VCaP (cell line): ENCODE measurements around the gene MAGEB4.
"Not testable (repeated sequence)": the region's sequence is repeated elsewhere in the genome, so short reads cannot be mapped to it uniquely, and the experiment has no call there.

ENCODE experiments used
- H3K27ac ChIP-seq: fragments of 450-650 bp; 2 replicates; pipeline ENCODE4 v1.5.1; 2017
- CTCF ChIP-seq: fragments of 450-650 bp; conservative IDR thresholded peaks from 2 replicates; pipeline ENCODE4 v1.5.1; 2017; ENCODE audit warnings: mild to moderate bottlenecking, moderate library complexity

MAGEB4 gene, protein sequence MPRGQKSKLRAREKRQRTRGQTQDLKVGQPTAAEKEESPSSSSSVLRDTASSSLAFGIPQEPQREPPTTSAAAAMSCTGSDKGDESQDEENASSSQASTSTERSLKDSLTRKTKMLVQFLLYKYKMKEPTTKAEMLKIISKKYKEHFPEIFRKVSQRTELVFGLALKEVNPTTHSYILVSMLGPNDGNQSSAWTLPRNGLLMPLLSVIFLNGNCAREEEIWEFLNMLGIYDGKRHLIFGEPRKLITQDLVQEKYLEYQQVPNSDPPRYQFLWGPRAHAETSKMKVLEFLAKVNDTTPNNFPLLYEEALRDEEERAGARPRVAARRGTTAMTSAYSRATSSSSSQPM

DNA sequence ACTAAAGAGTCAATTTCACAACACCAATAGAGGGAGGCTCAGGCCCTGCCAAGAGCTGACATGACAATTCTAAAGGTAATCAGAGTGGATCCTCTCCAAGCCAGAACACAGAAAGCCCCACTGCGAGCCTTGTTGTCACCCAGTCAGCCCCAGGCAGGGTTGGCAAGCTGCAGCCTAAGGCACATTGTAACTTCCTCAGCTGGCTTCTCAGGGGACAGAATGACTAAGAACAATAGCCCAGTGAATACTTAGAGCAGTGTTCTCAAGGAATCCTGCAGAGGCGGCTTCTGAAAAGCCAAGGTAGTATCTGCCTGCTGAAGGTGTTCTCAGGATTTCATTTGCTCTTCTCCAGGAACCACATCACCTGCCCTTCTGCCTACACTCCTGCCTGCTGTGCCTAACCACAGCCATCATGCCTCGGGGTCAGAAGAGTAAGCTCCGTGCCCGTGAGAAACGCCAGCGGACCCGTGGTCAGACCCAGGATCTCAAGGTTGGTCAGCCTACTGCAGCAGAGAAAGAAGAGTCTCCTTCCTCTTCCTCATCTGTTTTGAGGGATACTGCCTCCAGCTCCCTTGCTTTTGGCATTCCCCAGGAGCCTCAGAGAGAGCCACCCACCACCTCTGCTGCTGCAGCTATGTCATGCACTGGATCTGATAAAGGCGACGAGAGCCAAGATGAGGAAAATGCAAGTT, at the start of gene MAGEB4:
Gene MAGEB4 (plus strand): TSS at position 277 of the 692 bp plus-strand sequence. CDS start 136 bp downstream, at position 413.
- H3K27ac ChIP-seq = no peak within 1 kb of the TSS
- no peak for TF ChIP-seq CTCF

DNA sequence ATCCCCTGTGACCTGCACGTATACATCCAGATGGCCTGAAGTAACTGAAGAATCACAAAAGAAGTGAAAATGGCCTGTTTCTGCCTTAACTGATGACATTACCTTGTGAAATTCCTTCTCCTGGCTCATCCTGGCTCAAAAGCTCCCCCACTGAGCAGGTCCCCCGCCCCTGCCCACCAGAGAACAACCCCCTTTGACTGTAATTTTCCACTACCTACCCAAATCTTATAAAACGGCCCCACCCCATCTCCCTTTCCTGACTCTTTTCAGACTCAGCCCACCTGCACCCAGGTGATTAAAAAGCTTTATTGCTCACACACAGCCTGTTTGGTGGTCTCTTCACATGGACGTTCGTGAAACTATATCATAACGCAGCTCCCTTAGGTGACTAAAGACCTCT, 47.9 kb upstream of the MAGEB4 start:
- not testable (repeated sequence) for H3K27ac ChIP-seq

DNA sequence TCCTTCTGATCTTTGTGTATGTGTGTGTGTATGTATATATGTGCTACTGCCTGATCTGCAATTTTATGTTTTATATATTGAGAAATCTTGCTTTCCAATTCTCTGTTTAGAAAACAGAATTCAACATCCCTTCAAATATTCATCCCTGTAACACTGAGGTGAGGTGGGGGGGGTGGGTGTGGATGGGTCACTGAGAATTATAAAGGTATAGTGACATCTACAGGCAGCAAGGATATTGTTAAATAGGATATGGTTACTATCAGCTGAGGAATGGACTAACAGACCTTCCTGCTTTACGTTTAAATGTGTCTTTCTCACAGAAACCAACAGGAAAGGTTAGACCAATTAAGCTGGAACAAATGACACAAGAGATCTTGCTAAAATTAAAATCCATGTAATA, 45.5 kb upstream of the MAGEB4 start:
- TF ChIP-seq CTCF = peak; percentile 64
- no peak overlapping the region for H3K27ac ChIP-seq

DNA sequence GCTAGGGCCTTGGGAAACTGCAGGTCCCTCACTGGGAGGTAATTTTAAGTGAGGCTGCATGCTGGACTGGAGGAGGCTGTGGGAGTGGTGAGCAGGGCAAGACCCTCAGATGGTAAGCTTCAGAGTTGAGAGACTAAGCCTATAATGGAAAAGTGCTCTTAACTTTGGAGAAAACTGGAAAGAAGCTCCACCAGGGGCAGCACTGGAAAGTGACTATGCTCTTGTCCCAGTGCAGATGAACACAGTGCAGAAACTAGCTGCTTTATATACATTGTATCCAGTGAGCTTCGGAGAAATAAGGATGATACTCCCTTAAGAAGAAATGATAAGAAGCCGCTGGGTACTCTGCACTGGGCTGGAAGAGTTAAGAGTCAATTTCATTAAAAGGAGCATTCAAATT, 29.6 kb upstream of the MAGEB4 start:
- no peak for TF ChIP-seq CTCF
- H3K27ac ChIP-seq = no peak overlapping the region

DNA sequence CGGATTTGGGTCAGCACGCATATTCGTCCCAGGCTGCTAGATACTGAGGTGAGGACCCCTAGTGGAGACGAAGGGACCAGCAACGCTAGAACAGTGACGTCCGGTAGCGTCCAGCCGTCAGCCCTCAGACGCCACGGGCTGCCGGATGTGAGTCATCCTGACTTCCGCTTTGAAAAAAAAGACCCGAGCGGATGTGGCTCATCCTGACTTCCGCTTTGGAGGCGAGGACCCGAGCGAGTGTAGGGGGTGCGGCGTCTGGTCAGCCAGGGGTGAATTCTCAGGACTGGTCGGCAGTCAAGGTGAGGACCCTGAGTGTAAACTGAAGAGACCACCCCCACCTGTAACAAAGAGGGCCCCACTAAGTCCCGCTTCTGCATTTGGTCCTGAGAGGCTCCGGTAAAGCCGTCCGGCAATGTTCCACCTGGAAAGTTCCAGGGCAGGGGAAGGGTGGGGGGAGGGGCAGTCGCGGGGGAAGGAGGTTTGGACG, 26.4 kb upstream of the MAGEB4 start, which contains the start of gene MAGEB2:
Gene MAGEB2 (plus strand): TSS at position 207 of the 487 bp plus-strand sequence. CDS start 3,018 bp downstream, outside the sequence.
- H3K27ac ChIP-seq = no peak within 1 kb of the TSS
- no peak for TF ChIP-seq CTCF

GRCh38 chrX:30217465-30217864, 24.3 kb upstream of the MAGEB4 start:
- no peak overlapping the region for H3K27ac ChIP-seq
- no peak for TF ChIP-seq CTCF

GRCh38 chrX:30219372-30219771, 22.4 kb upstream of the MAGEB4 start:
- TF ChIP-seq CTCF = no peak
- H3K27ac ChIP-seq = peak overlapping the region; percentile 29; the same call in 1 of the 2 replicates
